Measurements from ENCODE around the gene SPOCK1.

Gene SPOCK1

DNA sequence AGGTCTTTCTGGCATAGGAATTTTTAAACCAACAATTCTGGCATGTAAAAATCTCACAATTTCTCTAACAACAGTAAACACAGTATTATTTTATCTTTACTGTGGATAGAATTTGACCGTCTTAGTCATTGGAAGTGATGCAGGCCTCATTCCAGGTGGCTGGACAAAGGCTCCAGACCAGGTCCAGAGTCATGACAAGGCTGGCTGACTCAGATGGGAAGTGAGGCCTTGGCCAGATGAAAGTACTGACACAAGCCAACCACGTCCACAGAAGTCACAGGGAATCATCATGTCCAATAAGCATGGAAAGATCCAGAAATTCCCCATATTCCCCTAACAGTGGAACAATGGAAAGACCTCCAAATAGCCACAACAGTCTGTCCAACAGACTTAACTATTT is 12.4 kb downstream of the SPOCK1 start:
- TF ChIP-seq, protein P1, sequence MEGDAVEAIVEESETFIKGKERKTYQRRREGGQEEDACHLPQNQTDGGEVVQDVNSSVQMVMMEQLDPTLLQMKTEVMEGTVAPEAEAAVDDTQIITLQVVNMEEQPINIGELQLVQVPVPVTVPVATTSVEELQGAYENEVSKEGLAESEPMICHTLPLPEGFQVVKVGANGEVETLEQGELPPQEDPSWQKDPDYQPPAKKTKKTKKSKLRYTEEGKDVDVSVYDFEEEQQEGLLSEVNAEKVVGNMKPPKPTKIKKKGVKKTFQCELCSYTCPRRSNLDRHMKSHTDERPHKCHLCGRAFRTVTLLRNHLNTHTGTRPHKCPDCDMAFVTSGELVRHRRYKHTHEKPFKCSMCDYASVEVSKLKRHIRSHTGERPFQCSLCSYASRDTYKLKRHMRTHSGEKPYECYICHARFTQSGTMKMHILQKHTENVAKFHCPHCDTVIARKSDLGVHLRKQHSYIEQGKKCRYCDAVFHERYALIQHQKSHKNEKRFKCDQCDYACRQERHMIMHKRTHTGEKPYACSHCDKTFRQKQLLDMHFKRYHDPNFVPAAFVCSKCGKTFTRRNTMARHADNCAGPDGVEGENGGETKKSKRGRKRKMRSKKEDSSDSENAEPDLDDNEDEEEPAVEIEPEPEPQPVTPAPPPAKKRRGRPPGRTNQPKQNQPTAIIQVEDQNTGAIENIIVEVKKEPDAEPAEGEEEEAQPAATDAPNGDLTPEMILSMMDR (IDR thresholded peaks at IDR 0.05; ENCODE audit: control insufficient read depth, insufficient read depth, low read depth, low read length, missing control alignments) = no peak
- no peak overlapping the region for H3K4me3 ChIP-seq (ENCODE audit: control insufficient read depth, low read depth, low read length)
- DNase-seq (ENCODE audit: low read depth) = peak; percentile 35

DNA sequence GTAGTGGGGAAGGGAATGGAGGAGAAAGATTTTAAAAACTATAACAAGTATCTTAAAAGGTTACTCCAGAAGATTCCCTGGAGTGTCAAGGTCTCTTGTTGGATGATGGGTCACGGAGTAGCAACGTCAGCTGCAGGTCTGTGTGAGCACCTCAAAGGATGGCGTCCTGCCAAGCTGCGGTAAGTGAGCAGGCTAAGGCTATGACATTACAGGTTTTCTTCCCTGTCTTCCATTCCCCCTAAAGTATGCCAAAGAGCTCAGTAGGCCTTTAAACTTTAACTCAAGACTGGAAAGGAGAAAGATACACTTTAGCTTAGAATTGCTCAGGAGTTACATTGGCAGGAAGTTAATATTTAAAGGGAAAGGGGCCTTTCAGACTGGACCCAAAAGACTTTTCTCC is 17.5 kb downstream of the SPOCK1 start:
- no peak overlapping the region for H3K4me3 ChIP-seq (ENCODE audit: control insufficient read depth, low read depth, low read length)
- no peak for DNase-seq (ENCODE audit: low read depth)
- TF ChIP-seq, protein P1 (IDR thresholded peaks at IDR 0.05; ENCODE audit: control insufficient read depth, insufficient read depth, low read depth, low read length, missing control alignments) = no peak

DNA sequence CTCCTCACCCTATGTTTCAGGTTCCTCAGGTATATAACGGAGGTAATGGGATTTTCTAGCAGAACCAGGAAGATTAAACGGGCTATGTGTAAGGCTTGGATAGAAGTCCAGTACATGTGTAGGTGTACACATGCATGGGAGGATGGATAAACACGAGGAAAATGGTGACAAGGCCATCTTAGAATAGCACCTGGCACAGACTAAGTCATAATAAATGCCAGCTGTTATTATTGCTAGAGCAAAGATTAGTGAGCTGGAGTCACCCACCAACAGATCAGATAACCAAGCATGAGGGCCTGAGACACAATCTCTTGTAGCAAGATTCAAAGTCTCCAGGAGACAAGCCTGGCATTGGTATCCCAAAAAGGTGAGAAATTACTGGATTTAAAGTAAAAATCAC is 21.1 kb downstream of the SPOCK1 start:
- no peak for DNase-seq (ENCODE audit: low read depth)
- H3K4me3 ChIP-seq (ENCODE audit: control insufficient read depth, low read depth, low read length) = no peak overlapping the region
- TF ChIP-seq, protein P1 (IDR thresholded peaks at IDR 0.05; ENCODE audit: control insufficient read depth, insufficient read depth, low read depth, low read length, missing control alignments) = no peak

DNA sequence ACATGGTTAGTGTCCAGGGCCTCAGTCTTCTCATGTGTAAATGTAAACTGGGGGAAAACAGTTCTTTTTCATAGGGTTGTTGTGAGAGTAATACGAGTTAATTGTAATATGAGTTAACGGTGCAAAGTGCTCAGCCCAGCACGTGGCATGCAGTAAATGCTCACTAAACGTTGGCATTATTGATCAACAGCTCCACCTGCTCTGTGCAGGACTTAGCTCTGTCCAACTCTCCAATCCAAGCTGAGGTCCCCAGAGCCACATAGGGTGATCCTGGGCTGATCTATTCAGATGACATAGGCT is 28.3 kb downstream of the SPOCK1 start:
- H3K4me3 ChIP-seq (ENCODE audit: control insufficient read depth, low read depth, low read length) = no peak overlapping the region
- DNase-seq (ENCODE audit: low read depth) = no peak
- TF ChIP-seq, protein P1 (IDR thresholded peaks at IDR 0.05; ENCODE audit: control insufficient read depth, insufficient read depth, low read depth, low read length, missing control alignments) = no peak

DNA sequence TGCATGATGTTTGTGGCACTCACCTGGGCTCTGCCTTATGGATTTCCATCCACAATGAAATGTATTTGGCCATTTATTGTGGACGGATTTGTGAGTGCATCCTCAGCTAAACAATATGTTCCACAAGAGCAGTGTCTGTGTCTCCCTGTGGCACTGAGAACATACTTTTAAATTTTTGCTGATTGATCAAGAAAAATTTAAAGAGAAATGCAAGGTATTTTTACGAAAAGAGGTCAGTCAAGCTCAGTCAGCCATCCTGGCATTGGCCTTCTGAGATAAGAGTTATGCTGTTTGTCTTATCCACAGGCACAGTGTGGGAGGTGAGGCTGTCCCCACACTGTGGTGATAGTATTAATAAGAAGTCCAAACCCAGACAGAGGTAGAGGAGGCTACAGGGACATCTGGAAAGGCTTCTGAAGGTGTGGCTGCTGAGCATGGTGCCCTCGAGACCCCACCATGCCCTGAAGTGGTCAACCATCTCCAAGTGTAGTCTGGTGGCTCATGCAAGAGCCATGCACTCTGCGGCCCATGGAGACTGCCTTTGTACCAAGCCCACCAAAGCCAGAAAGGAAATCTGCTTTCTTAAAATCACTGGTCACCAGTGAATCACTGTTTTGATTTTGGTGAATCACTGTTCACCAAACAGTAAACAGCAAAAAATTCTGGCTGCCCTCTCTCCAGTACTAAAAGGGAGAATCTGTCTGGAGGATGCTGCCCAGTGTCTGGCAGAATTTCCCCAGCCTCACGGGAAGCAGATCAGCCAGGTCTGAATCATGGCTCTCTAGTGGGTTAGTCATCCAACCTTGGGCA is 28.8 kb downstream of the SPOCK1 start:
- TF ChIP-seq, protein P1 (IDR thresholded peaks at IDR 0.05; ENCODE audit: control insufficient read depth, insufficient read depth, low read depth, low read length, missing control alignments) = no peak
- DNase-seq (ENCODE audit: low read depth) = peak; percentile 93
- H3K4me3 ChIP-seq (ENCODE audit: control insufficient read depth, low read depth, low read length) = no peak overlapping the region

DNA sequence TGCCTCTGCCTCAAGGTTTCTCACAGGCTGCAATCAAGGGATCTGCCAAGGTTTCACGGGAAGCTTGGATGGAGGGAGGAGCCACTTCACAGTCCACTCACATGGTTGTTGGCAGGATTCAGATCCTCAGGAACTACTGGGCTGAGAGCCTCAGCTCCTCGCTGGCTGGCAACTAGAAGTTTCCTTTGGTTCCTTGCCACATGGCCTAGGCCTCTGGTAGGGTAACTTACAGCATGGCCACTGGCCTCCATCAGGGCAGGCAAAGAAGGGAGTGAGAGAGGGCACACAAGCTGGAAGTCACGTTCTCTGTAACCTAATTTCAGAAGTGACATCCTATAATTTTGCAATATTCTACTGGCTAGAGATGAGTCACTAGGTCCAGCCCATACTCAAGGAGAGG is 32.2 kb downstream of the SPOCK1 start:
- TF ChIP-seq, protein P1 (IDR thresholded peaks at IDR 0.05; ENCODE audit: control insufficient read depth, insufficient read depth, low read depth, low read length, missing control alignments) = no peak
- no peak for DNase-seq (ENCODE audit: low read depth)
- H3K4me3 ChIP-seq (ENCODE audit: control insufficient read depth, low read depth, low read length) = no peak overlapping the region
